A549 treated with dexamethasone at 1 μM for 4 hours (cell line): Measurements from ENCODE around the gene VPS9D1. TPM values are rescaled to one million over a fixed set of nuclear protein-coding genes. Genes with fewer than 3 reads are reported as not detected.

Source experiments
- total RNA-seq: library from RNA; stranded (reverse); fragments of 200-300 nt; extraction: Qiagen RNA extraction; gene quantifications from 5 replicates; pipeline ENCODE4 v1.2.3, GENCODE V29; 2022

The VPS9D1 gene, protein sequence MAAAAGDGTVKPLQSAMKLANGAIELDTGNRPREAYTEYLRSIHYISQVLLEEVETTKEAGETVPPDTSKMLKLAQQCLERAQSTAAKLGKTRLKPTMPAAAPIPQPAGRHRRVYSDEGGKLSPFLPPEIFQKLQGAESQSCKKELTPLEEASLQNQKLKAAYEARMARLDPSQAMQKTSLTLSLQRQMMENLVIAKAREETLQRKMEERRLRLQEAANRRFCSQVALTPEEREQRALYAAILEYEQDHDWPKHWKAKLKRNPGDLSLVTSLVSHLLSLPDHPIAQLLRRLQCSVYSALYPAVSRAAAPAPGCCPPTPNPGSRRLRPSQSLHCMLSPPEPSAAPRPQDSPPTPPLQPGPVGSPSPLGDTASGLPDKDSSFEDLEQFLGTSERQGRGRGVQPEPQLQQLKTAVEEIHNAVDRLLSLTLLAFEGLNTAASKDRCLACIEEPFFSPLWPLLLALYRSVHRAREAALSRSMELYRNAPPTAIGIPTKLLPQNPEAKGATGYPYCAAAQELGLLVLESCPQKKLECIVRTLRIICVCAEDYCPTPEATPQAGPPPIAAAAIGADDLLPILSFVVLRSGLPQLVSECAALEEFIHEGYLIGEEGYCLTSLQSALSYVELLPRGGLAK
- 3.6 to 5.6 TPM (median 4.5 TPM) in 5 replicates for total RNA-seq

DNA sequence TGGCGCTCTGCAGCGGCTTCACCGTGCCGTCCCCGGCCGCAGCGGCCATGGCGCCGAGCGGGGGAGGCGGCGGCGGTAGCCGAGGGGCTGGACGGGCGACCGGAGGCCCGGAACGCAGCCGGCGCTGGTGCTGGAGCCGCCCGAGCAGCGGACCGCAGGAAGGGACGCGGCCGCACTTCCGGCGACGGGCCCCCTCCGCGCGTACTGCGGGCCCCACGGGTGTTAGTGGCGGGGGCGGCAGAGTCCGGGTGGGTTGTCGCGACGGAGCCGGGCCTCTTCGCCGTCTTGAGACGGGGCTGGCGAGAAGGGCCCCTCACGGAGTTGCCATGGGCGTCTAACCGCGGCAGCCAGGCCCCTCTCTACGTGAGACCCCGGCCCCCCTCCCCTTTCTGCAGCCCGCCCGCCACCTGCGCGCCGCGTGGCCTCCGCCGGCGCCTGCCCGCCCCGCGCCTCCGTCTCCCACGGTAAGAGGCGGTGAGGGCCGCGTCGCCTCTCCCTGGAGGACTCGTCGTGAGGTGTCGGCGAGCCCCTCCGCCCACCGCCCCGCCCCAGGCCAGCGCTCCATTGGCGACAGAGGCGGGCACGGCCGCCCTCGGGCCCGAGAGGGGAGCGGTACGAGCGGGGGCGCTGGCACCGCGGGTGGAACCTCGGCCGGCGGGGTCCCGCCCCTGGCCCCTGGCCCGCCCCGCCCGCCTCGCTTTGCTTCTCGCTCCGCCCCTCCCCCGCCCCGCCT, at the start of gene VPS9D1, which contains the start of gene ZNF276:
TSS of gene VPS9D1 (minus strand) at position 86 of the 733 bp plus-strand sequence. CDS start at position 49, 37 bp downstream.
TSS of gene ZNF276 (plus strand) at position 725 of the 733 bp plus-strand sequence. CDS start 104 bp downstream, outside the sequence.

DNA sequence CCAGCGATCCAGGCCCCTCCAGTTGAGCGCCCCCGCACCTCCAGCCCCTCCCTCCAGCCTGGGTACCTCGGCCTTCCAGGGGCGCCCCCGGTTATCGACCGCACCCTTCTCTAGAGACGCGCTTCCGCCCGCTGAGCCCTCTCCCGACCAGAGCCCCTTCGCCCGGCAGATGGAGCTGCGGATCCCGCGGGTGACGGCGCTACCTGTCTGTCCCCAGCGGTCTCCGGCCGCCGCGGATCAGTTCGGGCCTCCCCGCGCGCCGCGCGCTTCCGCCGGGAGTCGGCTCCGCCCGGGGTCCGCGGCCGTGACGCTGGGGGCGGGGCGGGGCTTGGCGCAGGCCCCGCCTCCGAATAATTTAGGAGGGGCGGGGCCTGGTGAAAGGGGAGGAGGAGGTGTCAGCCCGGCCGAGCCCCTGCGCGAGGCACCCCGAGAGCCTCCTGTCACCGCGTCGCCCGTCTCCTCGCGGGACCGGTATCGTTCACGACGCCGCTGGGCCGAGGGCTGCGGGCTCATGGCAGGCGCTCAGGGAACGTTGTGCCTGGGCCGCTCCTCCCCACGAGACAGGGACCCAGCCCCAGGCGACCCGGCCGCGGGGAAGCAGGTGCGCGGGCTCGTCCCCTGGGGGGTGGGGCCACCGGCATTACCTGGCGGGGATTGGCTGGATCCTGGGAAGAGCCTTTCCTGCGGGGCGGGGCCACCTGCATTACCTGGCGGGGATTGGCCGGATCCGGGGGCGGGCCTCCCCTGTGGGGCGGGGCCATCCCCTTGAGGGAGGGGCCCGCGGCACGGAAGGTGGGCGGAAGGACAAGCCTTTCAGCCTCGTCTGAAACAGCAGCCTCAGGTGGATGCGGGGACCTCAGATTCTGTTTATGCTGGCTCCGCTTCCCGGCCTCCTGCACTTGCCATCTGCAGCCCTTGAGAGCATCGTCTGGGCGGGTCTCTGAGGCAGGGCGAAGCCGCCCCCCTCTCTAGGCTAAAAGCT, 19.0 kb downstream of the VPS9D1 start, which contains the start of gene SPATA2L:
TSS of gene SPATA2L (minus strand) at position 281 of the 982 bp plus-strand sequence. CDS start 473 bp downstream, outside the sequence.

DNA sequence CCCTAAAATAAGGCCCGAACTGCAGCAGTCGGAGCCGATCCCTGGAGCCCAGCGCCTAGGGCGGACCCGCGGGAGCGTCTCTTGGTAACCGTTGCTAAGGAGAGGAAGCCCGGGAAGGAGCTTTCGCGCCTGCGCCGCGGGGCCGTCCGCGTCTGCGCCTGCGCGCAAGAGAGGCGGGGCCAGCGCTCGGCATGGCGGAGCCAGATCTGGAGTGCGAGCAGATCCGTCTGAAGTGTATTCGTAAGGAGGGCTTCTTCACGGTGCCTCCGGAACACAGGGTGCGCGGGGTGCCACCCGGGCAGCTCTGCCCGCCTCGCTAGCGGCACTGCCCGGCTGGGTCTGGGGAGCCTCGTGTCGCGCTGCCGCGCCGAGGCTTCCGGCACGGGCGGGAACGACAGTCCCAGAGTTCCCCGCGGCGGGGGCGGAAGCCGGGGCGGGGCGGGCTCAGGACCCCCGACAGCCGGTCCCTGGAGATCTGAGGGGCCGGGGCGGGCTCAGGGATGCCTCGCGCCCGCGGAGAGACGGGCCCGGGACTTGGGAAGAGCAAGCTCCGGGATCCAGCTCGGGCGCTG, 34.1 kb downstream of the VPS9D1 start, which contains the start of gene CDK10:
TSS of gene CDK10 (plus strand) at position 170 of the 572 bp plus-strand sequence. CDS start at position 192, 22 bp downstream.

DNA sequence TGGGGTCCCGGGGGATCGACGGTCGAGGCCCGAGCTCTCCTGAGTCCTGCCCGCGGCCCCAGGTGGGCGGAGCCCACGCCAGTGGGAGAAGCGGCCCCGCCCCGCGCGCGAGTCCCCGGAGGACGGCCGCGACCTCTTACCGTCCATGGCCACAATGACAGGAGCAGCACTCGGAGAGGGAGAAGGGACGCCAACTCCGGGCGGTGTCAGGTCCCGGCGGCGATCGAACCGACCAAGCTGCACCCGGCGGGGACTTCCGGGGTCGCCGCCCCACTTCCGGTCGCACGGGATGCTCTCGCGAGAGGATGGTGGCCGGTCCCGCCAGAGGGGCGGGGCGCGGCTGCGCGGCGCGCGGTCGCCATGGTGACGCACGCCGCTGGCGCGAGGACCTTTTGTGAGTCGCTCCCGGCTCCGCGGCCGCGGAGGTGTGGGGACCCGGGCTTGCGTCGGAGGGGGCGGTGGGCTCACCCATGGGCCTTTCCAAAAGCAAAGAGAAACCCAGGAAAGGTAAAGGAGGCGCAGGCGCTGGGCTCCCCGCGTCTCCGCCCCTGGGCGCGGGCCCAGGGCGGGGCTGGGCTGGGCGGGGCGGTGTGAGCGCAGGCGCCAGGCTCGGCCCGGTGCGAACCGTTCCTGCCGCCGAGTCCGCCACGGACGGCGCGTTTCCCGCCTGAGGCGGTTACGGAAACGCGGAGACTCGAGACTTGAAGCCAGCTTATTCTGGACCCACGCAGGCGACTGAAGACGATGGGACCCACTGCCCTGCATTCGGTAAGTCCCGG, 63.1 kb downstream of the VPS9D1 start, which contains the start of the genes CHMP1A and SPATA33:
TSS of gene CHMP1A (minus strand) at position 267 of the 779 bp plus-strand sequence. CDS start at position 147, 120 bp downstream.
TSS of gene SPATA33 (plus strand) at position 395 of the 779 bp plus-strand sequence. CDS start at position 471, 76 bp downstream.

Other genes with a start within 250 kb of the VPS9D1 start
- gene ANKRD11, start 230.3 kb downstream of the VPS9D1 start, total RNA-seq, result 79.9 to 138 TPM (median 130 TPM) in 5 replicates
- 82.1 to 121 TPM (median 111 TPM) in 5 replicates for gene SPG7, start 212.5 kb downstream of the VPS9D1 start, total RNA-seq
- 3,464 to 4,166 TPM (median 4,079 TPM) in 5 replicates for gene RPL13, start 160.2 kb downstream of the VPS9D1 start, total RNA-seq
- 53.4 to 85.8 TPM (median 69.6 TPM) in 5 replicates for gene CPNE7, start 145.1 kb downstream of the VPS9D1 start, total RNA-seq
- gene DPEP1, start 107.3 kb downstream of the VPS9D1 start, total RNA-seq, result 0.79 to 1.6 TPM (median 1.4 TPM) in 5 replicates
- gene CHMP1A, start 63.2 kb downstream of the VPS9D1 start, total RNA-seq, result 83.6 to 97.9 TPM (median 94.7 TPM) in 5 replicates
- 14.0 to 17.3 TPM (median 16.6 TPM) in 5 replicates for gene SPATA33, start 63.1 kb downstream of the VPS9D1 start, total RNA-seq
- gene CDK10, start 34.2 kb downstream of the VPS9D1 start, total RNA-seq, result 22.1 to 36.2 TPM (median 33.9 TPM) in 5 replicates
- gene SPATA2L, start 19.2 kb downstream of the VPS9D1 start, total RNA-seq, result 9.5 to 11.6 TPM (median 10.2 TPM) in 5 replicates
- gene ZNF276, start 639 bp upstream of the VPS9D1 start, total RNA-seq, result 12.5 to 19.7 TPM (median 19.2 TPM) in 5 replicates
- 20.8 to 36.4 TPM (median 30.7 TPM) in 5 replicates for gene FANCA, start 95.7 kb upstream of the VPS9D1 start, total RNA-seq
- 4.1 to 7.7 TPM (median 7.4 TPM) in 5 replicates for gene SPIRE2, start 107.6 kb upstream of the VPS9D1 start, total RNA-seq
- 49.6 to 74.3 TPM (median 72.1 TPM) in 5 replicates for gene TCF25, start 152.7 kb upstream of the VPS9D1 start, total RNA-seq
- gene MC1R, start 198.0 kb upstream of the VPS9D1 start, total RNA-seq, result 3.9 to 6.7 TPM (median 6.2 TPM) in 5 replicates
- gene TUBB3, start 202.4 kb upstream of the VPS9D1 start, total RNA-seq, result 176 to 259 TPM (median 242 TPM) in 5 replicates
- gene DEF8, start 227.9 kb upstream of the VPS9D1 start, total RNA-seq, result 89.4 to 105 TPM (median 99.6 TPM) in 5 replicates